Measurements from ENCODE around the gene SAP30BP. TPM values are rescaled to one million over a fixed set of nuclear protein-coding genes. Genes with fewer than 3 reads are reported as not detected.

The SAP30BP gene
- total and polyA plus RNA-seq, 8 donors, result 22.4 to 106 (median 37.7) TPM

DNA sequence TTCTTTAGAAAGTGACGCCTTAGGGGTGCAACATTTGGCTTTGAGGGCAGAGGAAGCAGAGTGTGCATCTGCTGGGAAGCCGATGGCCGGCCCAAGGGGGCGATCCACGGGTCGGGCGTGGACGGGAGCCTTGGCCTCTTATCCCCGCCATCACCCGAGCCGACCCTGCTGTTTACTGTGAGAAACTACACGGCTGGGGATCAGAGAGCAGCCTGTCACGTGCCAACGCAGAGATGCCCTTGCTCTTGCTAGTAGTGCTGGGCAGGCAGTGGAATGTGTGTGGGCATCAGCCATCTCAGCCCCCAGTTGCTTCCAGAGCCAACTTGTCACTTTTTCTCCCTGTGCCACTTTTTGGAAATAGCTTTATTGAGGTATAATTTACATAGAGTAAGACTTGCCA lies 27.4 kb downstream of the SAP30BP start:
- intact Hi-C loops (cut with DNase I), result no loop called here
- Histone ChIP-seq H3K27me3 (no peaks in the 10 kb centered on the region), H3K36me3 (peaks cover 0 to 11% (median 0%) of the 10 kb centered on the region in 3 donors), H3K4me1 (peaks cover 18 to 43% (median 37%) of the 10 kb centered on the region in 3 donors), H3K4me3 (no peak overlapping the region), H3K9me3 (no peaks in the 10 kb centered on the region), H3K27ac (peak overlapping the region; percentile 58 to 93 (median 76))
- FAIRE-seq, result no peak
- no peak for ATAC-seq
- peak in 1 of 6 donors; percentile 47 for DNase-seq
- TF ChIP-seq CTCF (IDR thresholded peaks at IDR 0.05), result no peak
- WGBS, 2 donors, result 53 to 66% methylated on average over 13 to 14 of the region's 14 CpGs

GRCh38 chr17:75695141-75695829 lies 28.1 kb downstream of the SAP30BP start:
- ATAC-seq (no peak), FAIRE-seq (no peak), DNase-seq (no peak)
- WGBS, 2 donors, result 75 to 82% methylated on average over 7 of the region's 7 CpGs
- peaks cover 26 to 45% (median 38%) of the 10 kb centered on the region in 3 donors for H3K4me1 ChIP-seq
- peaks cover 0 to 16% (median 4%) of the 10 kb centered on the region in 3 donors for H3K36me3 ChIP-seq
- H3K27me3 ChIP-seq, result no peaks in the 10 kb centered on the region
- intact Hi-C loops (cut with DNase I), result no loop called here
- H3K4me3 ChIP-seq, result no peak overlapping the region
- peak overlapping the region in 3 of 4 donors; percentile 74 to 93 (median 79) for H3K27ac ChIP-seq
- H3K9me3 ChIP-seq, result no peaks in the 10 kb centered on the region
- no peak for TF ChIP-seq CTCF (IDR thresholded peaks at IDR 0.05)

- ATAC-seq (no peak), FAIRE-seq (no peak), DNase-seq (peak in 1 of 6 donors; percentile 41)
- H3K9me3 ChIP-seq, result no peaks in the 10 kb centered on the region
- H3K36me3 ChIP-seq, result peaks cover 0 to 21% (median 8%) of the 10 kb centered on the region in 3 donors
- H3K27ac ChIP-seq, result peak overlapping the region in 3 of 4 donors; percentile 74 to 94 (median 93)
- WGBS, 2 donors, result 91 to 94% methylated on average over 12 of the region's 12 CpGs
- no peak for TF ChIP-seq CTCF (IDR thresholded peaks at IDR 0.05)
- no peak overlapping the region for H3K4me3 ChIP-seq
- H3K4me1 ChIP-seq, result peaks cover 26 to 51% (median 33%) of the 10 kb centered on the region in 3 donors
- intact Hi-C loops (cut with DNase I), result no loop called here
- no peaks in the 10 kb centered on the region for H3K27me3 ChIP-seq
Observed at GRCh38 chr17:75695830-75696271, 28.7 kb downstream of the SAP30BP start.

DNA sequence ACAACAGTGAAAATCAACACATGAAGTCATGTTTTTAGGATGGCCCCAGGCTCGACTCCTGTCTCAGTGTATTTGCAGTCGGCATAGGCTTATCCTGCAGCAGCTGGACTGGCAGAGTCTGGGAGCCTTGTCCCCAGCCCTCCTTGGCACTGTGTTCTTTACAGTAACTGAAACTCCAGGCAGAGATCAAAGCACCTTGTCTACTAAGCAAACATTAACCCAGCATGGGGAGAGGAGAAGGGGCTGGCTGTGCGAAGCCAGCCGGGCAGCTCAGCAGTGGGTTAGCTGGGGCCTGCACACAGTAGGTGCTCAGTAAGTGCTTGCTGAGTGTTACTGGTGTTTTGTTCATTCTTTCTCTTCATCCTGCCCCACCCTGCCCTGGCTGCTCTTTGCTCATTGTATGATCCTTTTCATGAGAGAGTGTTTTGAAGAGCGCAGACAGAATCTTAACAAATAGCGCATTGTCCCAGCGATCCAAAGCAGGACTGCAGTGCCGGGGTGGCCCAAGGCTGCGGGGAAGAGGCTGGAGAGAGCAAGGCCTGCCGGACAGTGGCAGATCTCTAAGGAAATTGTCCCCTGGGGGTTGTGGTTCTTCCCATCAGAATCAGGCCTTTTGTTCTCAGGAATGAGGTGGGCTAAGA lies 30.6 kb downstream of the SAP30BP start:
- 36 to 37% methylated on average over 10 of the region's 10 CpGs for WGBS, 2 donors
- peaks cover 0 to 36% (median 20%) of the 10 kb centered on the region in 3 donors for H3K36me3 ChIP-seq

More for the DNA sequence above, 30.6 kb downstream of the SAP30BP start:
- FAIRE-seq (no peak), DNase-seq (peak in 4 of 6 donors; percentile 43 to 82 (median 68)), ATAC-seq (peak; percentile 63 to 83 (median 77))
- TF ChIP-seq CTCF (IDR thresholded peaks at IDR 0.05), result no peak
- intact Hi-C loops (cut with DNase I), result no loop called here
- no peaks in the 10 kb centered on the region for H3K27me3 ChIP-seq
- no peaks in the 10 kb centered on the region for H3K9me3 ChIP-seq
- H3K27ac ChIP-seq, result peak overlapping the region; percentile 51 to 94 (median 84)
- no peak overlapping the region for H3K4me3 ChIP-seq
- peaks cover 26 to 49% (median 30%) of the 10 kb centered on the region in 3 donors for H3K4me1 ChIP-seq
